ENCODE data around the gene EID3. TPM values are rescaled to one million over a fixed set of nuclear protein-coding genes. Genes with fewer than 3 reads are reported as not detected.

Gene EID3
- total and polyA plus RNA-seq, 2 of the 8 experiments (the other 6 are each of a cell fraction or from before 2014, with no cell fraction given): 1.2 to 2.8 TPM

- TF ChIP-seq CHD7 (IDR thresholded peaks at IDR 0.05; ENCODE audit: insufficient replicate concordance, low read length) (no peak), SIRT6 (IDR thresholded peaks at IDR 0.05; ENCODE audit: low read length) (no peak), CEBPB (IDR thresholded peaks at IDR 0.05; ENCODE audit: low read depth, low read length) (no peak), EZH2 (IDR thresholded peaks at IDR 0.05; ENCODE audit: low read depth, low read length, severe bottlenecking) (no peak), BACH1 (IDR thresholded peaks at IDR 0.05; ENCODE audit: low read length) (no peak), POU5F1 (IDR thresholded peaks at IDR 0.05; ENCODE audit: low read depth, low read length) (no peak), SUZ12 (IDR thresholded peaks at IDR 0.05; ENCODE audit: low read length) (no peak), ZNF274 (IDR thresholded peaks at IDR 0.05; ENCODE audit: borderline replicate concordance, extremely low read depth, low read length) (no peak), POLR2AphosphoS5 (IDR thresholded peaks at IDR 0.05; ENCODE audit: low read depth, low read length) (no peak)
- TF ChIP-seq, protein P1, sequence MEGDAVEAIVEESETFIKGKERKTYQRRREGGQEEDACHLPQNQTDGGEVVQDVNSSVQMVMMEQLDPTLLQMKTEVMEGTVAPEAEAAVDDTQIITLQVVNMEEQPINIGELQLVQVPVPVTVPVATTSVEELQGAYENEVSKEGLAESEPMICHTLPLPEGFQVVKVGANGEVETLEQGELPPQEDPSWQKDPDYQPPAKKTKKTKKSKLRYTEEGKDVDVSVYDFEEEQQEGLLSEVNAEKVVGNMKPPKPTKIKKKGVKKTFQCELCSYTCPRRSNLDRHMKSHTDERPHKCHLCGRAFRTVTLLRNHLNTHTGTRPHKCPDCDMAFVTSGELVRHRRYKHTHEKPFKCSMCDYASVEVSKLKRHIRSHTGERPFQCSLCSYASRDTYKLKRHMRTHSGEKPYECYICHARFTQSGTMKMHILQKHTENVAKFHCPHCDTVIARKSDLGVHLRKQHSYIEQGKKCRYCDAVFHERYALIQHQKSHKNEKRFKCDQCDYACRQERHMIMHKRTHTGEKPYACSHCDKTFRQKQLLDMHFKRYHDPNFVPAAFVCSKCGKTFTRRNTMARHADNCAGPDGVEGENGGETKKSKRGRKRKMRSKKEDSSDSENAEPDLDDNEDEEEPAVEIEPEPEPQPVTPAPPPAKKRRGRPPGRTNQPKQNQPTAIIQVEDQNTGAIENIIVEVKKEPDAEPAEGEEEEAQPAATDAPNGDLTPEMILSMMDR (IDR thresholded peaks at IDR 0.05; ENCODE audit: control extremely low read depth in 1 of 3, insufficient read depth in 1 of 3, low read depth in 1 of 3, low read length in 3 of 3): no peak
Measured at GRCh38 chr12:104296718-104297117, 6.8 kb upstream of the EID3 start (continued).
